Progenitor cell of endocrine pancreas (in vitro differentiated cells): ENCODE data around the gene CPAMD8. TPM values are rescaled to one million over a fixed set of nuclear protein-coding genes. Genes with fewer than 3 reads are reported as not detected.
"Not testable (repeated sequence)": the region's sequence is repeated elsewhere in the genome, so short reads cannot be mapped to it uniquely, and the experiment has no call there.

ENCODE experiments used
- DNase-seq: peaks from one replicate; pipeline ENCODE4 v3.0.0; 2021; ENCODE audit warnings: low spot score; ENCODE audit not compliant: unreplicated experiment
- H3K27ac Mint-ChIP-seq: 2 replicates; pipeline ENCODE4 v1.8.0; 2021; ENCODE audit warnings: mild to moderate bottlenecking, moderate library complexity, mixed read lengths
- H3K27me3 Mint-ChIP-seq: 2 replicates; pipeline ENCODE4 v1.8.0; 2021; ENCODE audit warnings: mixed read lengths
- H3K36me3 Mint-ChIP-seq: 2 replicates; pipeline ENCODE4 v1.8.0; 2022; ENCODE audit warnings: mixed read lengths; ENCODE audit not compliant: insufficient read depth
- H3K4me1 Mint-ChIP-seq: 2 replicates; pipeline ENCODE4 v1.8.0; 2021; ENCODE audit warnings: low read depth, mixed read lengths
- H3K4me3 Mint-ChIP-seq: 2 replicates; pipeline ENCODE4 v1.8.0; 2021; ENCODE audit warnings: low read depth, mild to moderate bottlenecking, moderate library complexity, mixed read lengths
- H3K9me3 Mint-ChIP-seq: 2 replicates; pipeline ENCODE4 v1.8.0; 2021; ENCODE audit warnings: low read depth, mixed read lengths
- CTCF ChIP-seq: fragments of 200-600 bp; sonication (generic); IDR thresholded peaks from one replicate; pipeline ENCODE4 v1.5.0; 2021; ENCODE audit warnings: antibody characterized with exemption, mild to moderate bottlenecking; ENCODE audit not compliant: unreplicated experiment
- total RNA-seq: library from RNA; stranded (reverse); gene quantifications from 2 replicates; pipeline ENCODE4 v1.2.1, GENCODE V29; 2021

Gene CPAMD8
- total RNA-seq, 1 donor from 2014 or later, result 63.4 TPM

- no peak for TF ChIP-seq CTCF
- H3K27ac Mint-ChIP-seq, result no peak overlapping the region
- H3K27me3 Mint-ChIP-seq, result no peaks in the 10 kb centered on the region
- no peak for DNase-seq
- H3K4me1 Mint-ChIP-seq, result no peaks in the 10 kb centered on the region
- peaks cover 13% of the 10 kb centered on the region for H3K9me3 Mint-ChIP-seq
- no peak overlapping the region for H3K4me3 Mint-ChIP-seq
- H3K36me3 Mint-ChIP-seq, result peaks cover 34% of the 10 kb centered on the region
These were observed 145.6 kb downstream of the CPAMD8 start for GRCh38 chr19:16880884-16881554.

- Mint-ChIP-seq H3K36me3 (peaks cover 51% of the 10 kb centered on the region), H3K27ac (no peak overlapping the region)
These were observed 148.2 kb downstream of the CPAMD8 start for GRCh38 chr19:16878181-16878965.

GRCh38 chr19:16877581-16877980 is 149.0 kb downstream of the CPAMD8 start:
- peaks cover 49% of the 10 kb centered on the region for H3K36me3 Mint-ChIP-seq
- no peak for DNase-seq
- H3K4me3 Mint-ChIP-seq, result no peak overlapping the region
- H3K27ac Mint-ChIP-seq, result no peak overlapping the region
- no peak for TF ChIP-seq CTCF
- no peaks in the 10 kb centered on the region for H3K4me1 Mint-ChIP-seq
- no peaks in the 10 kb centered on the region for H3K27me3 Mint-ChIP-seq
- H3K9me3 Mint-ChIP-seq, result peaks cover 8% of the 10 kb centered on the region

More at GRCh38 chr19:16878181-16878965, 148.2 kb downstream of the CPAMD8 start:
- no peak overlapping the region for H3K4me3 Mint-ChIP-seq
- DNase-seq, result no peak
- TF ChIP-seq CTCF, result no peak
- H3K27me3 Mint-ChIP-seq, result no peaks in the 10 kb centered on the region
- peaks cover 13% of the 10 kb centered on the region for H3K9me3 Mint-ChIP-seq
- H3K4me1 Mint-ChIP-seq, result no peaks in the 10 kb centered on the region

GRCh38 chr19:16876904-16877361 is 149.7 kb downstream of the CPAMD8 start:
- Mint-ChIP-seq H3K27me3 (no peaks in the 10 kb centered on the region), H3K4me1 (no peaks in the 10 kb centered on the region), H3K4me3 (no peak overlapping the region), H3K27ac (no peak overlapping the region), H3K36me3 (peaks cover 44% of the 10 kb centered on the region), H3K9me3 (peaks cover 2% of the 10 kb centered on the region)
- no peak for DNase-seq
- no peak for TF ChIP-seq CTCF

- peaks cover 43% of the 10 kb centered on the region for H3K36me3 Mint-ChIP-seq
- no peak for DNase-seq
These were observed 150.7 kb downstream of the CPAMD8 start for GRCh38 chr19:16875584-16876555.

GRCh38 chr19:16874978-16875299 is 151.7 kb downstream of the CPAMD8 start:
- H3K9me3 Mint-ChIP-seq, DNase-seq, H3K27me3 Mint-ChIP-seq, H3K4me3 Mint-ChIP-seq, H3K4me1 Mint-ChIP-seq: not testable (repeated sequence)
- Mint-ChIP-seq H3K36me3 (peaks cover 37% of the 10 kb centered on the region), H3K27ac (peak overlapping the region; percentile 95)

More at GRCh38 chr19:16875584-16876555, 150.7 kb downstream of the CPAMD8 start:
- Mint-ChIP-seq H3K4me1 (no peaks in the 10 kb centered on the region), H3K4me3 (no peak overlapping the region), H3K27me3 (no peaks in the 10 kb centered on the region), H3K9me3 (no peaks in the 10 kb centered on the region), H3K27ac (peak overlapping the region; percentile 90)
- TF ChIP-seq CTCF, result no peak
